NCI-H1417 (cell line): ENCODE data around the gene LXN.
"Not testable (repeated sequence)": the region's sequence is repeated elsewhere in the genome, so short reads cannot be mapped to it uniquely, and the experiment has no call there.

Experiments
- DNase-seq, 3 experiments: peaks; one replicate each; lab custom pipeline; 2025; lab: John Stamatoyannopoulos, UW

LXN gene

GRCh38 chr3:158672215-158673176 lies at the start of gene LXN:
Gene LXN (minus strand): TSS chr3:158672648. CDS start chr3:158672478, 170 bp downstream.
- DNase-seq = no peak

DNA sequence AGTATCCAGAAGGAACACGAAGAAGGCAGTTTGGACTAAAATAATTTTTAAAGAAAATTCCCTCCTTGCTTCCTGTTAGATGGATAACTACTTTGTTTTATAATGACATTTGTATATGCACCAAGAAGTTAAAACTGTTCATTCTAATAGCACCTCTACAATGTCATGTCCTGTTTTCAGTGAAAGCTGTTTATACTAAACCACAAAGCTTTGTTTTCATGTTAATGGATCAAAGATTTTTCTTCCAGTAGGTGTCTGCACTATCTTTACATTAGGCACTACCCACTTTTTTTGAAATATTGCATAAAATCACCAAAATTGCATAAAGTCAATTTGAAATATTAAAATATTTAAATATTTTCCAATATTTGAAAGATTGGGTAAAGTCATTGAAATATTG lies 49.7 kb upstream of the LXN start:
- no peak for DNase-seq

- DNase-seq = no peak
Measured at GRCh38 chr3:158718490-158719170, 46.2 kb upstream of the LXN start.

- DNase-seq = no peak
Measured at GRCh38 chr3:158717576-158717975, 45.1 kb upstream of the LXN start.

GRCh38 chr3:158713094-158713499 lies 40.6 kb upstream of the LXN start:
- no peak for DNase-seq

DNA sequence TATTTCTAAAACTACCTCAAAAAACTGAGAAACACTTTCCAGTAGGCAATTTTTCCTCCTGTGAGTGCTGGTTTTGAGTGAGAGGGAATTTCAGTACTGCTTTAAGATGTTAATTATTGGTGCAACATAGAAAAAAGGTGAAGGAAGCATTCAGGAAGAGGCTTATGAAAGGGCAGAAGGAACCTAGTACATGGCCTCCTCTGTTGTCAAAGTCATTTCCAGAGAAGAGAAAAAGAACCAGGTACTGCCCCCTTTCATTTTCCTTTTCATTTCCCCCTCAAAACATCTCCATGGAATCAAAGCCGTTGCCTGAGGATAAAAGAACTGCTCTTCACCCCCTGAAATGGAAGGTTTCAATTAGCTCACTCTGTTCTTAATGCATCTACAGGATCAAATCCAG lies 40.0 kb upstream of the LXN start:
- no peak for DNase-seq

GRCh38 chr3:158711886-158712285 lies 39.4 kb upstream of the LXN start:
- DNase-seq = no peak

- no peak for DNase-seq
Measured at GRCh38 chr3:158710601-158711000, 38.2 kb upstream of the LXN start.

- no peak for DNase-seq
Measured at GRCh38 chr3:158709666-158710083, 37.2 kb upstream of the LXN start.

GRCh38 chr3:158703566-158703965 lies 31.1 kb upstream of the LXN start:
- DNase-seq = no peak

GRCh38 chr3:158702815-158703481 lies 30.5 kb upstream of the LXN start:
- no peak for DNase-seq

GRCh38 chr3:158701420-158702065 lies 29.1 kb upstream of the LXN start:
- DNase-seq = no peak

GRCh38 chr3:158700559-158700958 lies 28.1 kb upstream of the LXN start:
- DNase-seq = no peak

- no peak for DNase-seq
Measured at GRCh38 chr3:158696618-158697017, 24.2 kb upstream of the LXN start.

DNA sequence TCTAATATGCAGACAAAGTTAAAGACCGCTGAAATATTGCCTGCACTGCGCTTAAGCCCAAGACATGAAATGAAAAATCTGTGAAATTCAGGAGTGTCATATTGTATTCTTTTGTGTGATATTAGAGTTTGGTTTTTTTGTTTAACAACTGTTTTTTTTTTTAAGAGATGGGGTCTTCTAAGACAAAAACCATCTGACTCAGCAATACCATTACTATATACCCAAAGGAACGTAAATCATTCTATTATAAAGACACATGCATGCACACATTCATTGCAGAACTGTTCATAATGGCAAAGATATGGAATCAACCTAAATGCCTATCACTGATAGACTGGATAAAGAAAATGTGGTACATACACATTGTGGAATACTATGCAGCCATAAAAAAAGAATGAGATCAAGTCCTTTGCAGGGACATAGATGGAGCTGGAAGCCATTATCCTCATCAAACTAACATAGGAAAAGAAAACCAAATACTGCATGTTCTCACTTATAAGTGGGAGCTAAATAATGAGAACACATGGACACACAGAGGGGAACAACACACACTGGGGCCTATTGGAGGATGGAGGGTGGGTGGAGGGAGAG lies 21.5 kb upstream of the LXN start:
- not testable (repeated sequence) for DNase-seq

DNA sequence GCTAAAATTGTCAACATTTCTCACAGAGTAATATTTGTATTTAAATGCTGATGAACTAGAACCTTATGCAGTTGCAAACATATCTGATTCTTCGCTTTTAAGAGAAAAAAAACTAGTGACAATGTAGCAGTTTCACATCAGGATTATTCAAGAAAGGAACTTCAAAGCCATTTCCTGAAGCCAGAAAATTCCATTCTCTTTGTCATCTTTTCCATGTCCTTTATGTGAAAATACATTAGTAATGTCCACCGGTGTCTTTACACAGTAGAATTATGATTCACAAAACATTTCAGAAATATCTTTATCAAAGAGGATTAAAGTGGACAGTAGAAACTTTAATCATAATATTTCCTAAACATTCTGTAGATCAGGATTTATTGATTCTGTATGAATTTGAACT lies 12.7 kb upstream of the LXN start:
- no peak for DNase-seq

DNA sequence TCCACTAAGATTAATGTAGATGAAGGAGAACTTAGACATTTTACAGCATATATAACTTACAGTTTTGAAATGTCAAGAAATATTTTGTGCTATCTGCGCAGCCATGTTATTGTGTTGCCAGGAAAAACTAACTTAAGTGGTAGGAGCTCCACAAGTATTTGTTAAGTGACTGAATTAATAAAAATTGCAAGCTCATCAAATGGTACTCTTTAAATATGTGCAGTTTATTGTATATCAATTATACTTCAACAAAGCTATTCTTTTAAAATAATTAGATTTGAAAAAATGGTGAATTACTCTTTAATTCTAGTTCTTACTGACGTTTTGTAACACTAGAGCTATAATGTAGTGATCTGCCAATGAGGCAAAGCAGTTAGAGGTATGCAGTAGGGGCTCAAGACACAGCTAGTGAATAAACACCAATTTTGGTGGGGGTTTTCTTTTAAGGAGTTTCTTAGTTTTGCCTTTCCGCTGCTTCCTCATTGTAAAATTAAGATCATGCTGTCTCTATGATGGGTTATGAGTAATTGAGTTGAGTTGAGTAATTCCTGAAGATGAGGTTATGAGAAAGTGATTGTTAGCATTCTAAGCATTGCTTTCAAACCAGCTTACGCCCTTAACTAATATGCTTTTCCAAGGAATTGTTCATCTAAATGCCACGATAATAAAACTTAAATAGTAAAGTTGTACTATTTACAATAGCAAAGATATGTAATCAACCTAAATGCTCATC lies 10.9 kb upstream of the LXN start:
- DNase-seq = no peak

GRCh38 chr3:158680861-158681260 lies 8.4 kb upstream of the LXN start:
- DNase-seq = no peak

GRCh38 chr3:158679547-158680000 lies 7.1 kb upstream of the LXN start:
- no peak for DNase-seq

DNA sequence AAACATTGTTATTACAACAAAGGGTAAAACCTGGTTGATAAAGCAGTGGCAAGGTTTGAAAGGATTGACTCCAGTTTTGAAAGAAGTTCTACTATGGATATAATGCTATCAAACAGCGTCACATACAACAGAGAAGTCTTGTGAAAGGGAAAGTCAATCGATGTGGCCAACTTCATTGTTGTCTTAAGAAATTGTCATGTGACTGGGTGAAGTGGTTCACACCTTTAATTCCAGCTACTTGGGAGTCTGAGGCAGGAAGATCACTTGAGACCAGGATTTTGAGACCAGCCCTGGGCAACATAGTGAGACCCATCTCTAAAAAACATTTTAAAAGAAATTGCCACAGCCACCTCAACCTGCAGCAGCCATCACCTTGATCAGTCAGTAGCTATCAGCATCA lies 6.2 kb upstream of the LXN start:
- DNase-seq = no peak

DNA sequence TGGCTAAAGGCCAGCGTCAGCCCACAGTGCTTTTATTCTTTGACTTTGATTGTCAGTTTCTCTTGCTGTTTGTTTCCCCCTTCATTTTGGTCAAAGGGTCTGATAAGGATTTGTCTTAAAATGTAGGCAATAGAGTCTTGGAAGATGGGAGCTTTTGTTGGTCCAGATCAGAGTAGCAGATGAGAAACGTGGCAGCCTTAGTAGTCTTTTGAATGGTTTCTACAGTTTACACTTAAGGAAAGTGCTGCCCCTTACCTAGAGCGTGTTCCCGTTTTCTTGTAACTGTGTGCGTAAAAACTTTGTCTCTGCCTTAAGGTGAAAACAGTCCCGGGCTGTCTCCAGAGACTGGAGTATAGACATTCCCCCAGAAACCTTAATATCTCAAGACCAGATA lies 630 bp downstream of the LXN start:
- no peak for DNase-seq
